HEK293 (cell line): ENCODE measurements around the gene C14orf119.

Experiments used
- CTCF ChIA-PET: fragments of 350-600 bp; formaldehyde crosslinking; extraction: SDS; loops from one replicate; lab custom pipeline; 2021; ENCODE audit warnings: antibody characterized with exemption; lab: Yijun Ruan, JAX
- POLR2A ChIA-PET: fragments of 300-600 bp; formaldehyde crosslinking; extraction: SDS; loops from one replicate; lab custom pipeline; 2020; ENCODE audit warnings: antibody characterized with exemption, inconsistent platforms; lab: Yijun Ruan, JAX
- H3K27ac ChIP-seq: fragments of 200-500 bp; sonication (Bioruptor generic); 2 replicates; pipeline ENCODE4 v1.5.1; 2014; ENCODE audit warnings: low read depth, low read length, control low read depth, inconsistent platforms; ENCODE audit errors: extremely low read depth
- H3K36me3 ChIP-seq, 2 experiments: fragments of 200-500 bp in 1 of 2; sonication (Bioruptor generic) in 1 of 2; 1 replicate in 1 of 2; 2 replicates in 1 of 2; pipeline ENCODE4 v1.5.1; 2014 to 2017; ENCODE audit warnings: inconsistent platforms in 2 of 2, low read length in 2 of 2; ENCODE audit not compliant: control insufficient read depth in 2 of 2, insufficient read depth in 1 of 2
- H3K4me1 ChIP-seq: fragments of 200-500 bp; sonication (Bioruptor generic); 2 replicates; pipeline ENCODE4 v1.5.1; 2014; ENCODE audit warnings: mild to moderate bottlenecking, low read length, inconsistent platforms; ENCODE audit not compliant: control insufficient read depth, insufficient read depth
- H3K4me3 ChIP-seq: 2 replicates; pipeline ENCODE4 v1.5.1; 2011; ENCODE audit warnings: low read depth, mild to moderate bottlenecking, control low read depth, low read length, moderate library complexity
- H3K9me3 ChIP-seq: fragments of 200-500 bp; sonication (Bioruptor generic); 2 replicates; pipeline ENCODE4 v1.5.1; 2014; ENCODE audit warnings: low read depth, low read length, inconsistent platforms; ENCODE audit not compliant: control insufficient read depth, insufficient read depth
- AEBP2 ChIP-seq: fragments of 450-650 bp; formaldehyde crosslinking; IDR thresholded peaks from 2 replicates; pipeline ENCODE4 v1.5.1; 2016; ENCODE audit warnings: missing biosample characterization, missing genetic modification characterization, borderline replicate concordance
- GLIS1 ChIP-seq: fragments of 450-650 bp; formaldehyde crosslinking; IDR thresholded peaks from 2 replicates; pipeline ENCODE4 v1.5.1; 2016; ENCODE audit warnings: missing biosample characterization, missing genetic modification characterization
- GLIS2 ChIP-seq: fragments of 450-650 bp; formaldehyde crosslinking; IDR thresholded peaks from 2 replicates; pipeline ENCODE4 v1.5.1; 2016; ENCODE audit warnings: missing biosample characterization, missing genetic modification characterization
- KLF10 ChIP-seq: fragments of 450-650 bp; IDR thresholded peaks from 2 replicates; pipeline ENCODE4 v1.5.1; 2018; ENCODE audit warnings: missing biosample characterization, mild to moderate bottlenecking, missing genetic modification characterization
- KLF9 ChIP-seq: fragments of 450-650 bp; formaldehyde crosslinking; IDR thresholded peaks from 2 replicates; pipeline ENCODE4 v1.5.1; 2016; ENCODE audit warnings: missing biosample characterization, missing genetic modification characterization, low read depth
- ZNF18 ChIP-seq: fragments of 450-650 bp; formaldehyde crosslinking; IDR thresholded peaks from 2 replicates; pipeline ENCODE4 v1.5.1; 2016; ENCODE audit warnings: missing biosample characterization, missing genetic modification characterization
- ZNF184 ChIP-seq: fragments of 450-650 bp; IDR thresholded peaks from 2 replicates; pipeline ENCODE4 v1.5.1; 2018; ENCODE audit warnings: missing biosample characterization, mild to moderate bottlenecking, missing genetic modification characterization
- ZNF341 ChIP-seq: fragments of 450-650 bp; formaldehyde crosslinking; IDR thresholded peaks from 2 replicates; pipeline ENCODE4; 2016; ENCODE audit warnings: low read depth, missing biosample characterization, missing genetic modification characterization
- ZNF391 ChIP-seq: fragments of 450-650 bp; formaldehyde crosslinking; IDR thresholded peaks from 2 replicates; pipeline ENCODE4 v1.5.1; 2016; ENCODE audit warnings: low read depth, missing biosample characterization, missing genetic modification characterization, borderline replicate concordance
- ZNF660 ChIP-seq: fragments of 450-650 bp; IDR thresholded peaks from 2 replicates; pipeline ENCODE4 v1.5.1; 2018; ENCODE audit warnings: missing biosample characterization, mild to moderate bottlenecking, missing genetic modification characterization
- ZNF76 ChIP-seq: fragments of 450-650 bp; formaldehyde crosslinking; IDR thresholded peaks from 2 replicates; pipeline ENCODE4; 2016; ENCODE audit warnings: low read depth, missing biosample characterization, missing genetic modification characterization, borderline replicate concordance
- ZNF843 ChIP-seq: fragments of 450-650 bp; formaldehyde crosslinking; IDR thresholded peaks from 2 replicates; pipeline ENCODE4 v1.5.1; 2016; ENCODE audit warnings: missing biosample characterization, missing genetic modification characterization
- ZSCAN4 ChIP-seq: fragments of 450-650 bp; formaldehyde crosslinking; IDR thresholded peaks from 2 replicates; pipeline ENCODE4 v1.5.1; 2017; ENCODE audit warnings: missing biosample characterization, missing genetic modification characterization
- ZXDB ChIP-seq: fragments of 450-650 bp; formaldehyde crosslinking; IDR thresholded peaks from 2 replicates; pipeline ENCODE4 v1.5.1; 2016; ENCODE audit warnings: missing biosample characterization, missing genetic modification characterization
- TF ChIP-seq, protein P1 (sequence below): fragments of 450-650 bp; formaldehyde crosslinking; IDR thresholded peaks from 2 replicates; pipeline ENCODE4; 2016; ENCODE audit warnings: missing biosample characterization, missing genetic modification characterization
- TF ChIP-seq, protein P2 (sequence below): fragments of 450-650 bp; formaldehyde crosslinking; IDR thresholded peaks from 2 replicates; pipeline ENCODE4 v1.5.1; 2017; ENCODE audit warnings: missing biosample characterization, missing genetic modification characterization
- TF ChIP-seq, protein P3 (sequence below): fragments of 450-650 bp; formaldehyde crosslinking; IDR thresholded peaks from 2 replicates; pipeline ENCODE4 v1.5.1; 2017; ENCODE audit warnings: missing biosample characterization, mild to moderate bottlenecking, missing genetic modification characterization, moderate library complexity
- TF ChIP-seq, protein P4 (sequence below): fragments of 450-650 bp; formaldehyde crosslinking; IDR thresholded peaks from 2 replicates; pipeline ENCODE4 v1.5.1; 2016; ENCODE audit warnings: missing biosample characterization, missing genetic modification characterization
- TF ChIP-seq, protein P5 (sequence below): fragments of 450-650 bp; formaldehyde crosslinking; IDR thresholded peaks from 2 replicates; pipeline ENCODE4 v1.5.1; 2016; ENCODE audit warnings: missing biosample characterization, missing genetic modification characterization

C14orf119 gene

GRCh38 chr14:23093991-23094665, 1.2 kb upstream of the C14orf119 start (continued):
- TF ChIP-seq, protein P1, sequence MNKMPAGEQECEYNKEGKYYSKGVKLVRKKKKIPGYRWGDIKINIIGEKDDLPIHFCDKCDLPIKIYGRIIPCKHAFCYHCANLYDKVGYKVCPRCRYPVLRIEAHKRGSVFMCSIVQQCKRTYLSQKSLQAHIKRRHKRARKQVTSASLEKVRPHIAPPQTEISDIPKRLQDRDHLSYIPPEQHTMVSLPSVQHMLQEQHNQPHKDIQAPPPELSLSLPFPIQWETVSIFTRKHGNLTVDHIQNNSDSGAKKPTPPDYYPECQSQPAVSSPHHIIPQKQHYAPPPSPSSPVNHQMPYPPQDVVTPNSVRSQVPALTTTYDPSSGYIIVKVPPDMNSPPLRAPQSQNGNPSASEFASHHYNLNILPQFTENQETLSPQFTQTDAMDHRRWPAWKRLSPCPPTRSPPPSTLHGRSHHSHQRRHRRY (tag by site-specific recombination): no peak
- TF ChIP-seq GLIS1 (0 out of 2 replicates have a peak, but pooled peaks have one; percentile 4), ZSCAN4 (tag by site-specific recombination) (peak; percentile 69), ZNF18 (tag by site-specific recombination) (0 out of 2 replicates have a peak, but pooled peaks have one; percentile 8), ZNF76 (tag by site-specific recombination) (0 out of 2 replicates have a peak, but pooled peaks have one; percentile 9)
- TF ChIP-seq, protein P2, sequence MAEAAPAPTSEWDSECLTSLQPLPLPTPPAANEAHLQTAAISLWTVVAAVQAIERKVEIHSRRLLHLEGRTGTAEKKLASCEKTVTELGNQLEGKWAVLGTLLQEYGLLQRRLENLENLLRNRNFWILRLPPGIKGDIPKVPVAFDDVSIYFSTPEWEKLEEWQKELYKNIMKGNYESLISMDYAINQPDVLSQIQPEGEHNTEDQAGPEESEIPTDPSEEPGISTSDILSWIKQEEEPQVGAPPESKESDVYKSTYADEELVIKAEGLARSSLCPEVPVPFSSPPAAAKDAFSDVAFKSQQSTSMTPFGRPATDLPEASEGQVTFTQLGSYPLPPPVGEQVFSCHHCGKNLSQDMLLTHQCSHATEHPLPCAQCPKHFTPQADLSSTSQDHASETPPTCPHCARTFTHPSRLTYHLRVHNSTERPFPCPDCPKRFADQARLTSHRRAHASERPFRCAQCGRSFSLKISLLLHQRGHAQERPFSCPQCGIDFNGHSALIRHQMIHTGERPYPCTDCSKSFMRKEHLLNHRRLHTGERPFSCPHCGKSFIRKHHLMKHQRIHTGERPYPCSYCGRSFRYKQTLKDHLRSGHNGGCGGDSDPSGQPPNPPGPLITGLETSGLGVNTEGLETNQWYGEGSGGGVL (tag by site-specific recombination): peak; percentile 68; the same call in 1 of the 2 replicates
- TF ChIP-seq, protein P3, sequence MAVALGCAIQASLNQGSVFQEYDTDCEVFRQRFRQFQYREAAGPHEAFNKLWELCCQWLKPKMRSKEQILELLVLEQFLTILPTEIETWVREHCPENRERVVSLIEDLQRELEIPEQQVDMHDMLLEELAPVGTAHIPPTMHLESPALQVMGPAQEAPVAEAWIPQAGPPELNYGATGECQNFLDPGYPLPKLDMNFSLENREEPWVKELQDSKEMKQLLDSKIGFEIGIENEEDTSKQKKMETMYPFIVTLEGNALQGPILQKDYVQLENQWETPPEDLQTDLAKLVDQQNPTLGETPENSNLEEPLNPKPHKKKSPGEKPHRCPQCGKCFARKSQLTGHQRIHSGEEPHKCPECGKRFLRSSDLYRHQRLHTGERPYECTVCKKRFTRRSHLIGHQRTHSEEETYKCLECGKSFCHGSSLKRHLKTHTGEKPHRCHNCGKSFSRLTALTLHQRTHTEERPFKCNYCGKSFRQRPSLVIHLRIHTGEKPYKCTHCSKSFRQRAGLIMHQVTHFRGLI: peak; percentile 86

GRCh38 chr14:23094666-23095195, 574 bp upstream of the C14orf119 start, which contains the start of gene ACIN1:
Gene ACIN1, minus strand, starts transcription at chr14:23095136. Its CDS starts 24 bp downstream, at chr14:23095112.
- CTCF ChIA-PET: interaction anchor here (0.6 to 3.7 kb wide), 15 partner anchors 13 to 122 kb away, joined by 3 to 36 read pairs (median 6); partner anchors contain the start of gene CEBPE
- Histone ChIP-seq H3K4me3 (peak within 1 kb of the TSS; percentile 97), H3K4me1 (peaks cover 10% of the 10 kb centered on the region; the same call in 1 of the 2 replicates), H3K27ac (peak within 1 kb of the TSS; percentile 92), H3K9me3 (no peaks in the 10 kb centered on the region), H3K36me3 (peaks cover 32 to 61% of the 10 kb centered on the region in 2 experiments)
- POLR2A ChIA-PET: interaction anchor here (0.6 to 3.3 kb wide), 29 partner anchors 9 to 1047 kb away, joined by 3 to 48 read pairs (median 7); partner anchors contain the start of genes AJUBA, BCL2L2, CIROP and EMC9
- TF ChIP-seq ZNF843 (0 out of 2 replicates have a peak, but pooled peaks have one; percentile 41), ZXDB (tag by site-specific recombination) (peak; percentile 74), ZNF391 (peak; percentile 81; the same call in 1 of the 2 replicates), GLIS2 (no peak), ZNF184 (tag by site-specific recombination) (no peak), KLF10 (tag by site-specific recombination) (peak; percentile 52; the same call in 1 of the 2 replicates), ZNF341 (no peak), AEBP2 (tag by site-specific recombination) (no peak), KLF9 (tag by site-specific recombination) (peak; percentile 24; the same call in 1 of the 2 replicates), ZSCAN4 (tag by site-specific recombination) (0 out of 2 replicates have a peak, but pooled peaks have one; percentile 39), ZNF76 (tag by site-specific recombination) (peak; percentile 22; the same call in 1 of the 2 replicates), ZNF660 (tag by site-specific recombination) (0 out of 2 replicates have a peak, but pooled peaks have one; percentile 13)
- TF ChIP-seq, protein P4, sequence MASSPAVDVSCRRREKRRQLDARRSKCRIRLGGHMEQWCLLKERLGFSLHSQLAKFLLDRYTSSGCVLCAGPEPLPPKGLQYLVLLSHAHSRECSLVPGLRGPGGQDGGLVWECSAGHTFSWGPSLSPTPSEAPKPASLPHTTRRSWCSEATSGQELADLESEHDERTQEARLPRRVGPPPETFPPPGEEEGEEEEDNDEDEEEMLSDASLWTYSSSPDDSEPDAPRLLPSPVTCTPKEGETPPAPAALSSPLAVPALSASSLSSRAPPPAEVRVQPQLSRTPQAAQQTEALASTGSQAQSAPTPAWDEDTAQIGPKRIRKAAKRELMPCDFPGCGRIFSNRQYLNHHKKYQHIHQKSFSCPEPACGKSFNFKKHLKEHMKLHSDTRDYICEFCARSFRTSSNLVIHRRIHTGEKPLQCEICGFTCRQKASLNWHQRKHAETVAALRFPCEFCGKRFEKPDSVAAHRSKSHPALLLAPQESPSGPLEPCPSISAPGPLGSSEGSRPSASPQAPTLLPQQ (tag by site-specific recombination): peak; percentile 58
- TF ChIP-seq, protein P5, sequence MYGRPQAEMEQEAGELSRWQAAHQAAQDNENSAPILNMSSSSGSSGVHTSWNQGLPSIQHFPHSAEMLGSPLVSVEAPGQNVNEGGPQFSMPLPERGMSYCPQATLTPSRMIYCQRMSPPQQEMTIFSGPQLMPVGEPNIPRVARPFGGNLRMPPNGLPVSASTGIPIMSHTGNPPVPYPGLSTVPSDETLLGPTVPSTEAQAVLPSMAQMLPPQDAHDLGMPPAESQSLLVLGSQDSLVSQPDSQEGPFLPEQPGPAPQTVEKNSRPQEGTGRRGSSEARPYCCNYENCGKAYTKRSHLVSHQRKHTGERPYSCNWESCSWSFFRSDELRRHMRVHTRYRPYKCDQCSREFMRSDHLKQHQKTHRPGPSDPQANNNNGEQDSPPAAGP (tag by site-specific recombination): peak; percentile 87; the same call in 1 of the 2 replicates
